Adipose tissue (tissue), 3 donors: Measurements from ENCODE around the gene CCDC92B. TPM values are rescaled to one million over a fixed set of nuclear protein-coding genes. Genes with fewer than 3 reads are reported as not detected.
"Not testable (repeated sequence)": the region's sequence is repeated elsewhere in the genome, so short reads cannot be mapped to it uniquely, and the experiment has no call there.

Experiments used
- H3K27ac ChIP-seq: one replicate; pipeline ENCODE4 v1.5.1; 2013; ENCODE audit warnings: low read depth, low read length
- WGBS, 3 donors: extraction: QIAGEN DNeasy Blood & Tissue Kit; methylation state at CpG; one replicate each; pipeline ENCODE4 v1.1.7; 2013; 5-methylcytosine and 5-hydroxymethylcytosine counted together
- polyA plus RNA-seq, 3 donors: library from polyadenylated mRNA; stranded (reverse); fragments of 200-250 nt; gene quantifications; one replicate each; pipeline ENCODE4 v1.2.3, GENCODE V29; 2013
- donor health status: healthy with polysubstance abuse.
- donor health status: Bipolar disorder and iron deficiency.
- donor health status: healthy.

The CCDC92B gene
- polyA plus RNA-seq, 3 donors, result 0.13 to 0.37 (median 0.34) TPM

GRCh38 chr17:2707721-2708584 lies 41.5 kb downstream of the CCDC92B start:
- 38 to 70% (median 63%) methylated on average over 13 of the region's 13 CpGs for whole genome bisulfite sequencing, 3 donors
- no peak overlapping the region for H3K27ac ChIP-seq

GRCh38 chr17:2706911-2707510 lies 42.4 kb downstream of the CCDC92B start:
- WGBS, 3 donors, result 51 to 75% (median 74%) methylated on average over 20 to 21 of the region's 21 CpGs
- H3K27ac ChIP-seq, result no peak overlapping the region

GRCh38 chr17:2705888-2706795 lies 43.3 kb downstream of the CCDC92B start:
- H3K27ac ChIP-seq, result no peak overlapping the region

GRCh38 chr17:2705263-2705662 lies 44.2 kb downstream of the CCDC92B start:
- WGBS, 3 donors, result 81 to 83% (median 82%) methylated on average over 7 of the region's 7 CpGs
- H3K27ac ChIP-seq, result no peak overlapping the region

More at GRCh38 chr17:2705888-2706795, 43.3 kb downstream of the CCDC92B start:
- 87 to 91% (median 89%) methylated on average over 25 of the region's 25 CpGs for WGBS, 3 donors

GRCh38 chr17:2704890-2705248 lies 44.6 kb downstream of the CCDC92B start:
- H3K27ac ChIP-seq, result no peak overlapping the region
- WGBS, 3 donors, result 74 to 76% (median 75%) methylated on average over 4 of the region's 4 CpGs

- WGBS, 3 donors, result 87 to 90% (median 87%) methylated on average over 38 of the region's 38 CpGs
- H3K27ac ChIP-seq, result no peak overlapping the region
Measured at GRCh38 chr17:2704031-2704889, 45.2 kb downstream of the CCDC92B start.

GRCh38 chr17:2703606-2704005 lies 45.8 kb downstream of the CCDC92B start:
- 87 to 93% (median 92%) methylated on average over 15 to 16 of the region's 16 CpGs for WGBS, 3 donors
- H3K27ac ChIP-seq, result no peak overlapping the region

GRCh38 chr17:2703181-2703580 lies 46.3 kb downstream of the CCDC92B start:
- no peak overlapping the region for H3K27ac ChIP-seq
- WGBS, 3 donors, result 93 to 95% (median 95%) methylated on average over 20 of the region's 20 CpGs

GRCh38 chr17:2701996-2702741 lies 47.3 kb downstream of the CCDC92B start:
- 89 to 92% (median 91%) methylated on average over 22 of the region's 22 CpGs for WGBS, 3 donors
- H3K27ac ChIP-seq, result no peak overlapping the region

- H3K27ac ChIP-seq, result no peak overlapping the region
- WGBS, 3 donors, result 93 to 95% (median 94%) methylated on average over 36 to 41 of the region's 41 CpGs
Measured at GRCh38 chr17:2701161-2701995, 48.1 kb downstream of the CCDC92B start.

GRCh38 chr17:2700491-2701141 lies 48.8 kb downstream of the CCDC92B start:
- no peak overlapping the region for H3K27ac ChIP-seq
- WGBS, 3 donors, result 90 to 92% (median 90%) methylated on average over 27 of the region's 27 CpGs

- H3K27ac ChIP-seq, result no peak overlapping the region
- 93 to 96% (median 95%) methylated on average over 20 of the region's 20 CpGs for WGBS, 3 donors
Measured at GRCh38 chr17:2700030-2700490, 49.4 kb downstream of the CCDC92B start.

GRCh38 chr17:2699216-2699805 lies 50.1 kb downstream of the CCDC92B start:
- H3K27ac ChIP-seq, result not testable (repeated sequence)
- WGBS, 3 donors, result 82 to 86% (median 86%) methylated on average over 18 of the region's 18 CpGs

- no peak overlapping the region for H3K27ac ChIP-seq
- 96 to 97% (median 96%) methylated on average over 30 to 40 of the region's 40 CpGs for WGBS, 3 donors
Measured at GRCh38 chr17:2697611-2698162, 51.8 kb downstream of the CCDC92B start.
